GM12878 (cell line): Measurements from ENCODE around the gene SLC6A9. TPM values are rescaled to one million over a fixed set of nuclear protein-coding genes. Genes with fewer than 3 reads are reported as not detected.

ENCODE experiments used
- ATAC-seq: fragments of 200-7000 bp; cut with Tn5 transposase; 3 replicates; pipeline ENCODE4 v1.9.1; 2020; ENCODE audit warnings: mild to moderate bottlenecking, moderate library complexity
- BruUV-seq: library from RNA; stranded (reverse); fragments of 400-500 nt; replicated peaks from 2 replicates; lab custom pipeline; 2021; lab: Mats Ljungman, UMichigan
- CTCF ChIA-PET: fragments of 300-600 bp; sonication (Branson Sonifier 250); formaldehyde crosslinking; extraction: SDS; loops from one replicate; lab custom pipeline; 2021; ENCODE audit warnings: inconsistent platforms; lab: Yijun Ruan, JAX
- POLR2A ChIA-PET: fragments of 350-600 bp; formaldehyde crosslinking; extraction: SDS; loops from one replicate; lab custom pipeline; 2021; ENCODE audit warnings: inconsistent platforms; lab: Charles Lee
- RAD21 ChIA-PET: fragments of 300-600 bp; sonication (Branson Sonifier 250); formaldehyde crosslinking; loops from one replicate; lab custom pipeline; 2023; ENCODE audit warnings: antibody characterized with exemption; ENCODE audit not compliant: unreplicated experiment; lab: Charles Lee
- SMC1A ChIA-PET: fragments of 300-600 bp; sonication (Branson Sonifier 250); formaldehyde crosslinking; loops from one replicate; lab custom pipeline; 2023; ENCODE audit not compliant: unreplicated experiment, uncharacterized antibody; lab: Charles Lee
- DNase-seq: peaks from one replicate; pipeline ENCODE4 v3.0.0-alpha.2; 2011; ENCODE audit warnings: low read depth, low spot score
- FAIRE-seq: peaks from 3 replicates; lab custom pipeline; 2011; peaks lifted over from hg19 to GRCh38; lab: Jason Lieb, UNC
- H2AFZ ChIP-seq: 2 replicates; pipeline ENCODE4 v1.6.0; 2011; ENCODE audit warnings: low read depth, low read length, control low read depth; ENCODE audit not compliant: control insufficient read depth
- H3K27ac ChIP-seq: 2 replicates; pipeline ENCODE4 v1.5.1; 2011; ENCODE audit warnings: control low read depth; ENCODE audit not compliant: control insufficient read depth, insufficient read depth
- H3K27me3 ChIP-seq, 2 experiments: replicated peaks in 1 of 2; 2 replicates each; pipeline versions ENCODE4 v1.6.0 to v1.6.1; 2011; ENCODE audit warnings: low read length in 1 of 2; ENCODE audit not compliant: control insufficient read depth in 2 of 2, insufficient read depth in 2 of 2
- H3K36me3 ChIP-seq, 2 experiments: 2 replicates each; pipeline ENCODE4 v1.5.1; 2011; ENCODE audit warnings: low read length in 1 of 2; ENCODE audit not compliant: control insufficient read depth in 2 of 2, insufficient read depth in 2 of 2
- H3K4me1 ChIP-seq: 2 replicates; pipeline ENCODE4 v1.6.1; 2011; ENCODE audit warnings: mild to moderate bottlenecking, low read length, moderate library complexity, mixed read lengths; ENCODE audit not compliant: control insufficient read depth, insufficient read depth
- H3K4me2 ChIP-seq: 2 replicates; pipeline ENCODE4 v1.6.0; 2011; ENCODE audit warnings: control low read depth; ENCODE audit not compliant: control insufficient read depth, insufficient read depth
- H3K4me3 ChIP-seq: fragments of 200-600 bp; sonication (generic); 2 replicates; pipeline ENCODE4 v1.5.1; 2016
- H3K79me2 ChIP-seq: 2 replicates; pipeline ENCODE4 v1.6.0; 2011; ENCODE audit warnings: low read length; ENCODE audit not compliant: control insufficient read depth, insufficient read depth
- H3K9ac ChIP-seq: 2 replicates; pipeline ENCODE4 v1.8.0; 2011; ENCODE audit warnings: low read length, control low read depth, mixed read lengths; ENCODE audit not compliant: control insufficient read depth, insufficient read depth
- H3K9me3 ChIP-seq: replicated peaks from 3 replicates; pipeline ENCODE4 v1.5.1; 2011; ENCODE audit warnings: mild to moderate bottlenecking, low read length; ENCODE audit not compliant: control insufficient read depth, insufficient read depth
- H4K20me1 ChIP-seq: 2 replicates; pipeline ENCODE4 v1.6.0; 2011; ENCODE audit not compliant: control insufficient read depth, insufficient read depth
- ESRRA ChIP-seq: IDR thresholded peaks from 2 replicates; pipeline ENCODE4 v1.6.1; 2012; ENCODE audit warnings: mild to moderate bottlenecking, low read length, improper control_type of control experiment
- MEF2A ChIP-seq: IDR thresholded peaks from 2 replicates; pipeline ENCODE4 v1.6.1; 2011; ENCODE audit warnings: low read depth, mild to moderate bottlenecking, low read length, moderate library complexity; ENCODE audit not compliant: insufficient read depth
- NR2F1 ChIP-seq: fragments of 450-650 bp; conservative IDR thresholded peaks from 2 replicates; pipeline ENCODE4 v1.6.1; 2017; ENCODE audit warnings: mild to moderate bottlenecking
- RAD21 ChIP-seq: IDR thresholded peaks from 2 replicates; pipeline ENCODE4 v1.6.1; 2011; ENCODE audit warnings: mild to moderate bottlenecking, low read depth, low read length, moderate library complexity; ENCODE audit not compliant: insufficient read depth
- SREBF2 ChIP-seq: IDR thresholded peaks from 2 replicates; pipeline ENCODE4 v1.6.1; 2012; ENCODE audit warnings: mild to moderate bottlenecking, low read length
- SUPT20H ChIP-seq: IDR thresholded peaks from 2 replicates; pipeline ENCODE4 v1.6.1; 2011; ENCODE audit warnings: low read depth, mild to moderate bottlenecking, low read length, moderate library complexity, borderline replicate concordance; ENCODE audit not compliant: control insufficient read depth
- WGBS: methylation state at CpG from one replicate; pipeline ENCODE4 v1.1.6; 2016; ENCODE audit warnings: low lambda C conversion rate; ENCODE audit not compliant: insufficient replicate concordance, insufficient coverage; ENCODE audit errors: missing lambda C conversion rate; 5-methylcytosine and 5-hydroxymethylcytosine counted together
- in situ Hi-C: fragments of 300-500 bp; cut with MboI; formaldehyde crosslinking; loops from 9 replicates; pipeline ENCODE4 v1.14.3; 2018; ENCODE audit warnings: mixed read lengths
- intact Hi-C: fragments of 100-400 bp; cut with micrococcal nuclease; formaldehyde crosslinking; loops from one replicate; pipeline ENCODE4 v1.14.2; 2022; ENCODE audit not compliant: unreplicated experiment
- polyA plus RNA-seq, 11 experiments: library from polyadenylated mRNA; depleted of rRNA in 4 of 11; unstranded in 6 of 11; stranded (reverse) in 5 of 11; fragments of >200 nt; fragmentation: Nextera tagmentation in 4 of 11; fragmentation: Illumina TruSeq in 1 of 11; extraction: Ambion mirVana in 4 of 11; extraction: Trizol in 1 of 11; gene quantifications; 1 replicate in 1 of 11; 2 replicates in 10 of 11; pipeline versions ENCODE4 v1.2.1 to v1.2.3, GENCODE V29; 2011 to 2016; ENCODE audit warnings: inconsistent platforms in 2 of 11, missing spikeins in 2 of 11, low read depth in 1 of 11
- total RNA-seq, 4 experiments: library from RNA; depleted of rRNA in 3 of 4; stranded (reverse); fragments of >200 nt in 3 of 4; fragmentation: Illumina TruSeq in 1 of 4; extraction: Trizol in 1 of 4; gene quantifications; 2 replicates each; pipeline versions ENCODE4 v1.2.1 to v1.2.3, GENCODE V29; 2013 to 2021
- TF ChIP-seq, protein P1 (sequence below): IDR thresholded peaks from 2 replicates; pipeline ENCODE4 v1.6.1; 2012; ENCODE audit warnings: low read depth, low read length, improper control_type of control experiment
- TF ChIP-seq, protein P2 (sequence below): fragments of 450-650 bp; conservative IDR thresholded peaks from 2 replicates; pipeline ENCODE4 v1.6.1; 2017; ENCODE audit warnings: mild to moderate bottlenecking, moderate library complexity

SLC6A9 gene
- total and polyA plus RNA-seq, 10 of the 15 experiments (the other 5 are each of a cell fraction or from before 2014, with no cell fraction given), result 0.02 to 2.0 (median 0.63) TPM

DNA sequence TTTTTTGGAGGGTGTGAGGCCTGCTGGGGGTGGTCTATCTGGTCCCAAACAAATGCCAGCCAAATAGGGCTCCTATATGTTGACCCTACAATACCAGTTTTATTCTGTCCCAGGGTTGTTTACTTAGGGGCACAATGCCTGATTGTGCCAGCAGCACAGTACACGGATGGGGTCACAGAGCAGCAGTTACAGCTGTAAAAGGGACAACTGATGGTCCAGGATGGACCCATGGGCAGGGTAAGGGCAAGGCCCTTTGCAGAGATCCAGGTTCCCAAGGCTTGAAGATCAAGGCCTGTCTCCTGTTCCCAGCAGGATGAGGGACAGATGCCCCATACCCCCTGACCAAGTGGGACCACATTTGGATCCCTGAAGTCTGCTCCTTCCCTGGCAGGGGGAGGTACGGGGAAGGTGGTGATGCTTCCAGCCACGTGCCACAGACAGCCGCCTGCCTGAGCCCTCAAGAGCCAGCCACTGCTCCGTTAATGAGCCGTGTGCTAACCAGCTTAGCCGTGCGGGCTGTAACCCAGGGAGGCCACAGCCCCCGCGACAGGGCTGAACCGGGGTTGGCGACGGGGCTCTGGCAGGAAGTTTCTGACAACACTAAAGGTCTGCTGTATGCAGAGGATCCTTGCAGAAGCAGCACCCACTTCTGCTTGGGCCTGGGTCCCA lies 18.2 kb downstream of the SLC6A9 start:
- in situ Hi-C loops (no loop called here), intact Hi-C loops (no loop called here)
- WGBS, result 61% methylated on average over 13 of the region's 13 CpGs
- H3K4me3 ChIP-seq, result no peak overlapping the region
- BruUV-seq, result no TSS peak
- no peaks in the 10 kb centered on the region for H4K20me1 ChIP-seq
- no peak overlapping the region for H2AFZ ChIP-seq
- H3K79me2 ChIP-seq, result no peaks in the 10 kb centered on the region
- ATAC-seq, result no peak
- H3K9me3 ChIP-seq, result no peaks in the 10 kb centered on the region
- ChIA-PET POLR2A (no interaction called here), CTCF (interaction anchor here (1.1 to 2.3 kb wide), 2 partner anchors 8 to 78 kb away, joined by 4 to 15 read pairs; no protein-coding TSS in a partner anchor), RAD21 (interaction anchor here (1.9 kb wide), 1 partner anchor 24 kb away, joined by 5 read pairs; no protein-coding TSS in a partner anchor), SMC1A (no interaction called here)
- H3K9ac ChIP-seq, result no peak overlapping the region
- no peak overlapping the region for H3K27ac ChIP-seq
- H3K36me3 ChIP-seq, result no peaks in the 10 kb centered on the region
- no peak overlapping the region for H3K4me2 ChIP-seq
- no peaks in the 10 kb centered on the region; a peak in 1 of 4 replicates for H3K27me3 ChIP-seq
- H3K4me1 ChIP-seq, result no peaks in the 10 kb centered on the region
- TF ChIP-seq SREBF2 (no peak), ESRRA (no peak), MEF2A (no peak), NR2F1 (no peak)
- TF ChIP-seq, protein P1, sequence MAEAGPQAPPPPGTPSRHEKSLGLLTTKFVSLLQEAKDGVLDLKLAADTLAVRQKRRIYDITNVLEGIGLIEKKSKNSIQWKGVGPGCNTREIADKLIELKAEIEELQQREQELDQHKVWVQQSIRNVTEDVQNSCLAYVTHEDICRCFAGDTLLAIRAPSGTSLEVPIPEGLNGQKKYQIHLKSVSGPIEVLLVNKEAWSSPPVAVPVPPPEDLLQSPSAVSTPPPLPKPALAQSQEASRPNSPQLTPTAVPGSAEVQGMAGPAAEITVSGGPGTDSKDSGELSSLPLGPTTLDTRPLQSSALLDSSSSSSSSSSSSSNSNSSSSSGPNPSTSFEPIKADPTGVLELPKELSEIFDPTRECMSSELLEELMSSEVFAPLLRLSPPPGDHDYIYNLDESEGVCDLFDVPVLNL, result no peak
- no peak for FAIRE-seq
- DNase-seq, result no peak

DNA sequence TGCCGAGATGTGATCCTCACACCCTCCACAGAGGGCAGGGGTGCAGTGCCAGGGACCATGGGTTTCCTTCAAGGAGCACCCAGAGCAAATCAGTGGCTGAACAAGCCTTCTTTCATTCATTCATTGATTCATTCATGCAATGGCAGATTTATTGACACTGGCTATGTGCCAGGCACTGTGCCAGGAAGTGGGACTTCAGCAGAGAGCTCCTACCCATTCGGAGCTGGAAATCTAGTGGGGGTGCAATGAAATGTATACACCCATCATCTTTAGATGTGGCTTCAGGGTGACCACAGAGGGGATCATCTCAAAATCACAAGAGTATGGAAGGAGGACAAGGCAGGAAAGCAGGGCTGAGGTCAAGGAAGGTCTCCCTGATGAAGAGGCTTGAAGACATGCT lies 18.9 kb downstream of the SLC6A9 start:
- no peak for FAIRE-seq
- Histone ChIP-seq H3K4me3 (no peak overlapping the region), H3K36me3 (no peaks in the 10 kb centered on the region), H3K4me1 (no peaks in the 10 kb centered on the region), H3K9ac (no peak overlapping the region), H3K27ac (no peak overlapping the region), H2AFZ (no peak overlapping the region), H4K20me1 (no peaks in the 10 kb centered on the region), H3K4me2 (no peak overlapping the region), H3K27me3 (no peaks in the 10 kb centered on the region; a peak in 1 of 4 replicates), H3K9me3 (no peaks in the 10 kb centered on the region), H3K79me2 (no peaks in the 10 kb centered on the region)
- TF ChIP-seq RAD21 (no peak), SUPT20H (no peak)
- TF ChIP-seq, protein P2, sequence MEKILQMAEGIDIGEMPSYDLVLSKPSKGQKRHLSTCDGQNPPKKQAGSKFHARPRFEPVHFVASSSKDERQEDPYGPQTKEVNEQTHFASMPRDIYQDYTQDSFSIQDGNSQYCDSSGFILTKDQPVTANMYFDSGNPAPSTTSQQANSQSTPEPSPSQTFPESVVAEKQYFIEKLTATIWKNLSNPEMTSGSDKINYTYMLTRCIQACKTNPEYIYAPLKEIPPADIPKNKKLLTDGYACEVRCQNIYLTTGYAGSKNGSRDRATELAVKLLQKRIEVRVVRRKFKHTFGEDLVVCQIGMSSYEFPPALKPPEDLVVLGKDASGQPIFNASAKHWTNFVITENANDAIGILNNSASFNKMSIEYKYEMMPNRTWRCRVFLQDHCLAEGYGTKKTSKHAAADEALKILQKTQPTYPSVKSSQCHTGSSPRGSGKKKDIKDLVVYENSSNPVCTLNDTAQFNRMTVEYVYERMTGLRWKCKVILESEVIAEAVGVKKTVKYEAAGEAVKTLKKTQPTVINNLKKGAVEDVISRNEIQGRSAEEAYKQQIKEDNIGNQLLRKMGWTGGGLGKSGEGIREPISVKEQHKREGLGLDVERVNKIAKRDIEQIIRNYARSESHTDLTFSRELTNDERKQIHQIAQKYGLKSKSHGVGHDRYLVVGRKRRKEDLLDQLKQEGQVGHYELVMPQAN, result no peak
- whole genome bisulfite sequencing, result 63% methylated on average over 2 of the region's 2 CpGs
- ChIA-PET SMC1A (interaction anchor here (0.6 kb wide), 1 partner anchor 24 kb away, joined by 3 read pairs; no protein-coding TSS in a partner anchor), POLR2A (no interaction called here), RAD21 (interaction anchor here (1.9 kb wide), 1 partner anchor 24 kb away, joined by 5 read pairs; no protein-coding TSS in a partner anchor), CTCF (no interaction called here)
- no peak for DNase-seq
- in situ Hi-C loops (no loop called here), intact Hi-C loops (no loop called here)
- no peak for ATAC-seq
- BruUV-seq, result no TSS peak
